Subcutaneous abdominal adipose tissue (tissue), 5 donors: ENCODE results near the gene PRKAA1.
A peak's percentile ranks its signal among the peaks of the same experiment; 100 is the strongest.

Experiments
- H3K27ac ChIP-seq: one replicate; pipeline ENCODE4 v1.7.0; 2013; ENCODE audit warnings: low read depth, mild to moderate bottlenecking, inconsistent platforms, low read length, moderate library complexity
- H3K27me3 ChIP-seq, 5 donors: one replicate each; pipeline ENCODE4 v1.7.0; 2013; ENCODE audit warnings: low read length in 5 of 5, inconsistent platforms in 1 of 5; ENCODE audit not compliant: control insufficient read depth in 5 of 5, insufficient read depth in 4 of 5
- H3K36me3 ChIP-seq, 5 donors: one replicate each; pipeline ENCODE4 v1.7.0; 2013; ENCODE audit warnings: low read length in 5 of 5; ENCODE audit not compliant: control insufficient read depth in 5 of 5, insufficient read depth in 5 of 5
- H3K4me1 ChIP-seq, 5 donors: one replicate each; pipeline ENCODE4 v1.7.0; 2013; ENCODE audit warnings: low read length in 5 of 5, mild to moderate bottlenecking in 3 of 5, moderate library complexity in 1 of 5; ENCODE audit not compliant: control insufficient read depth in 5 of 5, insufficient read depth in 5 of 5
- H3K4me3 ChIP-seq, 5 donors: one replicate each; pipeline ENCODE4 v1.7.0; 2013; ENCODE audit warnings: low read length in 5 of 5, low read depth in 1 of 5
- H3K9ac ChIP-seq, 5 donors: one replicate each; pipeline ENCODE4 v1.7.0; 2013; ENCODE audit warnings: low read length in 5 of 5, mild to moderate bottlenecking in 4 of 5, moderate library complexity in 3 of 5
- H3K9me3 ChIP-seq, 5 donors: one replicate each; pipeline ENCODE4 v1.7.0; 2013; ENCODE audit warnings: low read length in 5 of 5; ENCODE audit not compliant: control insufficient read depth in 5 of 5
- donor health status: healthy.
- donor health status: healthy.
- donor health status: healthy.
- donor health status: healthy.
- donor health status: healthy.

PRKAA1 gene

GRCh38 chr5:40798012-40798800, at the start of gene PRKAA1:
TSS of gene PRKAA1 (minus strand) at chr5:40798374. CDS start at chr5:40798189, 185 bp downstream.
- Histone ChIP-seq H3K4me3 (peak within 1 kb of the TSS; percentile 81 to 96 (median 92)), H3K36me3 (no peaks in the 10 kb centered on the region), H3K4me1 (peaks cover 0 to 31% (median 27%) of the 10 kb centered on the region in 5 donors)

GRCh38 chr5:40847525-40847924, 49.4 kb upstream of the PRKAA1 start:
- no peak overlapping the region for H3K4me3 ChIP-seq
- no peak overlapping the region for H3K9ac ChIP-seq

More at GRCh38 chr5:40798012-40798800, at the start of gene PRKAA1:
- no peaks in the 10 kb centered on the region for H3K9me3 ChIP-seq
- H3K27ac ChIP-seq, result peak within 1 kb of the TSS; percentile 69
- H3K27me3 ChIP-seq, result no peaks in the 10 kb centered on the region
- H3K9ac ChIP-seq, result peak within 1 kb of the TSS; percentile 73 to 93 (median 77)

GRCh38 chr5:40846371-40846770, 48.2 kb upstream of the PRKAA1 start:
- Histone ChIP-seq H3K36me3 (peaks cover 2 to 11% (median 6%) of the 10 kb centered on the region in 5 donors), H3K9me3 (peaks cover 0 to 2% (median 0%) of the 10 kb centered on the region in 5 donors), H3K4me3 (no peak overlapping the region), H3K4me1 (peaks cover 0 to 21% (median 12%) of the 10 kb centered on the region in 5 donors), H3K27ac (no peak overlapping the region), H3K27me3 (no peaks in the 10 kb centered on the region), H3K9ac (no peak overlapping the region)

More at GRCh38 chr5:40847525-40847924, 49.4 kb upstream of the PRKAA1 start:
- no peak overlapping the region for H3K27ac ChIP-seq
- peaks cover 6 to 20% (median 12%) of the 10 kb centered on the region in 5 donors for H3K36me3 ChIP-seq
- H3K27me3 ChIP-seq, result no peaks in the 10 kb centered on the region
- peaks cover 0 to 14% (median 6%) of the 10 kb centered on the region in 5 donors for H3K4me1 ChIP-seq
- H3K9me3 ChIP-seq, result peaks cover 0 to 2% (median 0%) of the 10 kb centered on the region in 5 donors

- no peak overlapping the region for H3K4me3 ChIP-seq
- peaks cover 0 to 2% (median 0%) of the 10 kb centered on the region in 5 donors for H3K9me3 ChIP-seq
- peaks cover 0 to 27% (median 18%) of the 10 kb centered on the region in 5 donors for H3K4me1 ChIP-seq
Measured at GRCh38 chr5:40844565-40844964, 46.4 kb upstream of the PRKAA1 start.

GRCh38 chr5:40842351-40842750, 44.2 kb upstream of the PRKAA1 start:
- peaks cover 2 to 10% (median 5%) of the 10 kb centered on the region in 5 donors for H3K36me3 ChIP-seq
- H3K27me3 ChIP-seq, result no peaks in the 10 kb centered on the region
- peak overlapping the region; percentile 99 for H3K27ac ChIP-seq
- H3K4me1 ChIP-seq, result peaks cover 0 to 27% (median 18%) of the 10 kb centered on the region in 5 donors
- H3K4me3 ChIP-seq, result peak overlapping the region; percentile 64 to 89 (median 79)
- peaks cover 0 to 2% (median 0%) of the 10 kb centered on the region in 5 donors for H3K9me3 ChIP-seq
- H3K9ac ChIP-seq, result peak overlapping the region in 4 of 5 donors; percentile 53 to 87 (median 76)

More at GRCh38 chr5:40844565-40844964, 46.4 kb upstream of the PRKAA1 start:
- H3K27ac ChIP-seq, result no peak overlapping the region
- H3K9ac ChIP-seq, result no peak overlapping the region
- no peaks in the 10 kb centered on the region for H3K27me3 ChIP-seq
- peaks cover 2 to 11% (median 6%) of the 10 kb centered on the region in 5 donors for H3K36me3 ChIP-seq

GRCh38 chr5:40841068-40841805, 43.1 kb upstream of the PRKAA1 start, which contains the start of gene CARD6:
TSS of gene CARD6 (plus strand) at chr5:40841367. CDS start at chr5:40841383, 16 bp downstream.
- peak within 1 kb of the TSS; percentile 99 for H3K27ac ChIP-seq
- H3K4me1 ChIP-seq, result peaks cover 0 to 28% (median 18%) of the 10 kb centered on the region in 5 donors
- H3K9me3 ChIP-seq, result peaks cover 0 to under 1% (median 0%) of the 10 kb centered on the region in 5 donors
- H3K9ac ChIP-seq, result peak within 1 kb of the TSS; percentile 71 to 91 (median 82)
- H3K4me3 ChIP-seq, result peak within 1 kb of the TSS; percentile 64 to 89 (median 79)
- H3K36me3 ChIP-seq, result peaks cover 0 to 7% (median 2%) of the 10 kb centered on the region in 5 donors
- no peaks in the 10 kb centered on the region for H3K27me3 ChIP-seq

GRCh38 chr5:40838086-40838485, 39.9 kb upstream of the PRKAA1 start:
- H3K9me3 ChIP-seq, result no peaks in the 10 kb centered on the region
- peaks cover 8 to 42% (median 38%) of the 10 kb centered on the region in 5 donors for H3K4me1 ChIP-seq
- H3K9ac ChIP-seq, result no peak overlapping the region
- peaks cover 2 to 10% (median 7%) of the 10 kb centered on the region in 5 donors for H3K36me3 ChIP-seq
- H3K27me3 ChIP-seq, result no peaks in the 10 kb centered on the region
- no peak overlapping the region for H3K4me3 ChIP-seq
- no peak overlapping the region for H3K27ac ChIP-seq

- no peaks in the 10 kb centered on the region for H3K27me3 ChIP-seq
- H3K4me3 ChIP-seq, result peak within 1 kb of the TSS; percentile 88 to 99 (median 98)
- H3K9me3 ChIP-seq, result no peaks in the 10 kb centered on the region
- peaks cover 24 to 38% (median 36%) of the 10 kb centered on the region in 5 donors for H3K36me3 ChIP-seq
- peak within 1 kb of the TSS; percentile 89 to 98 (median 94) for H3K9ac ChIP-seq
- peaks cover 8 to 37% (median 27%) of the 10 kb centered on the region in 5 donors for H3K4me1 ChIP-seq
- H3K27ac ChIP-seq, result peak within 1 kb of the TSS; percentile 96
Measured at GRCh38 chr5:40834849-40835787, 36.9 kb upstream of the PRKAA1 start, which contains the start of gene RPL37. TSS of gene RPL37 (minus strand) at chr5:40835222. CDS start at chr5:40835185, 37 bp downstream.

GRCh38 chr5:40834391-40834848, 36.2 kb upstream of the PRKAA1 start:
- H3K27ac ChIP-seq, result peak overlapping the region; percentile 96
- H3K4me1 ChIP-seq, result peaks cover 8 to 37% (median 27%) of the 10 kb centered on the region in 5 donors
- no peaks in the 10 kb centered on the region for H3K9me3 ChIP-seq
- H3K36me3 ChIP-seq, result peaks cover 24 to 44% (median 43%) of the 10 kb centered on the region in 5 donors
- H3K4me3 ChIP-seq, result peak overlapping the region; percentile 88 to 99 (median 98)
- H3K27me3 ChIP-seq, result no peaks in the 10 kb centered on the region
- H3K9ac ChIP-seq, result peak overlapping the region; percentile 89 to 98 (median 94)
